Left renal cortex interstitium (tissue), 4 donors: ENCODE measurements around the gene ZNF677. TPM values are rescaled to one million over a fixed set of nuclear protein-coding genes. Genes with fewer than 3 reads are reported as not detected.
A peak's percentile ranks its signal among the peaks of the same experiment; 100 is the strongest.
"Not testable (repeated sequence)": the region's sequence is repeated elsewhere in the genome, so short reads cannot be mapped to it uniquely, and the experiment has no call there.

ENCODE experiments used
- DNase-seq, 4 donors: peaks; one replicate each; pipeline ENCODE4 v3.0.0-alpha.2; 2013; ENCODE audit warnings: low read depth in 4 of 4, low spot score in 2 of 4, missing footprints in 1 of 4
- polyA plus RNA-seq, 4 donors: library from polyadenylated mRNA; unstranded; fragments of 120-200 nt; gene quantifications; one replicate each; pipeline ENCODE4 v1.2.1, GENCODE V29; 2013; ENCODE audit not compliant: insufficient read length in 4 of 4

Gene ZNF677
- polyA plus RNA-seq, 4 donors = 45.6 to 53.5 (median 49.5) TPM

DNA sequence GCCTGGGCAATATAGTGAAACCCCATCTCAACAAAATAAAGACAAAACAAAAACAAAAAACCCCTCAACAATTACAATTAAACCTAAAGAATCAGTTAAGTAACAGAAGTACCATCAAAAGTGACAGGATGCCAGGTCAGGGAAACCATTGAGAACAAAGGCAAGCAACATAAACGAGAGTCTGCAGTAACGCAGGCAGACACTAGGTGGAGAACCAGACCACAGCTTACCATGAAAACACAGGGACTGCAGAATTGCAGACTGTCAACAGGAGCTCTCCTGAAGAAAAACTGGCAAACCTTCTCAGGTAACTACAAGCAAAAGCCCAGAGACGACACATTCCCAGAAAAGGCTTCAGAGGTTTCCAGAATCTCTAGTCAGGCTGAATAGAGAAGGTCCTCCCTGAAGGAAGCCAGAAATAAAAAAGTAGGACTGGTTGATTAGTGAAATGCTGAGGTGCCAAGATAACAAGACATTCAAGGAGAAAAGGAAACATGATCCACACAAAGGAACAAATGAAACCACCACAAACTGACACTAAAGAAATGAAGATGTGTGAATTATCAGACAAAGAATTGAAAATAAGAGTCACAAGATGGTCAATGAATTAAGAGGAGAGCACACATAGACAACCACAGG is 59.3 kb downstream of the ZNF677 start:
- DNase-seq = peak in 3 of 4 donors; percentile 67 to 83 (median 72)

GRCh38 chr19:53193535-53194222 is 61.0 kb downstream of the ZNF677 start:
- DNase-seq = no peak

GRCh38 chr19:53192771-53193534 is 61.7 kb downstream of the ZNF677 start, which contains the start of gene ZNF665:
TSS of gene ZNF665 (minus strand) at chr19:53193358. CDS start at chr19:53182898, 10,460 bp downstream.
- peak in 3 of 4 donors; percentile 64 to 80 (median 73) for DNase-seq

- DNase-seq = no peak
Observed at GRCh38 chr19:53190253-53190652, 64.4 kb downstream of the ZNF677 start.

DNA sequence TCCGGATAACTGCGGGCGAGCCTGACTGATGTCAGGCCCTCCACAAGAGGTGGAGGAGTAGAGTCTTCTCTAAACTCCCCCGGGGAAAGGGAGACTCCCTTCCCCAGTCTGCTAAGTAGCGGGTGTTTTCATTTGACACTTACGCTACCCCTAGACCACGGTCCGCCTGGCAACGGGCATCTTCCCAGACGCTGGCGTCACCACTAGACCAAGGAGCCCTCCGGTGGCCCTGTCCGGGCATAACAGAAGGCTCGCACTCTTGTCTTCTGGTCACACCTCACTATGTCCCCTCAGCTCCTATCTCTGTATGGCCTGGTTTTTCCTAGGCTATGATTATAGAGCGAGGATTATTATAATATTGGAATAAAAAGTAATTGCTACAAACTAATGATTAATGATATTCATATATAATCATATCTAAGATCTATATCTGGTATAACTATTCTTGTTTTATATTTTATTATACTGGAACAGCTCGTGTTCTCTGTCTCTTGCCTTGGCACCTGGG is 64.9 kb downstream of the ZNF677 start:
- DNase-seq = not testable (repeated sequence)

Other genes with a start within 250 kb of the ZNF677 start
- under 1 TPM; 0.08 to 0.21 (median 0.10) TPM for gene ERVV-1, start 241.0 kb downstream of the ZNF677 start, polyA plus RNA-seq
- gene ERVV-2, start 210.1 kb downstream of the ZNF677 start, polyA plus RNA-seq = under 1 TPM in 1 of 4 donors, not detected in 3; 0.17 TPM
- 10 to 100 TPM; 29.5 to 90.9 (median 48.3) TPM for gene ZNF160, start 151.5 kb downstream of the ZNF677 start, polyA plus RNA-seq
- 10 to 100 TPM; 18.7 to 28.2 (median 22.1) TPM for gene ZNF415, start 122.0 kb downstream of the ZNF677 start, polyA plus RNA-seq
- gene ZNF347, start 95.8 kb downstream of the ZNF677 start, polyA plus RNA-seq = 10 to 100 TPM in 3 of 4 donors, 1 to 10 TPM in 1; 9.7 to 16.9 (median 12.0) TPM
- 10 to 100 TPM in 1 of 4 donors, 1 to 10 TPM in 3; 6.3 to 12.9 (median 9.1) TPM for gene ZNF665, start 61.5 kb downstream of the ZNF677 start, polyA plus RNA-seq
- under 1 TPM in 2 of 4 donors, not detected in 2; 0.17 to 0.33 TPM for gene VN1R2, start 3.4 kb upstream of the ZNF677 start, polyA plus RNA-seq
- gene VN1R4, start 12.8 kb upstream of the ZNF677 start, polyA plus RNA-seq = not detected
- gene ZNF845, start 78.9 kb upstream of the ZNF677 start, polyA plus RNA-seq = 10 to 100 TPM in 1 of 4 donors, 1 to 10 TPM in 3; 7.5 to 10.8 (median 9.0) TPM
- gene ZNF525, start 110.8 kb upstream of the ZNF677 start, polyA plus RNA-seq = 10 to 100 TPM in 3 of 4 donors, 1 to 10 TPM in 1; 9.4 to 14.3 (median 11.9) TPM
- 10 to 100 TPM; 10.2 to 15.7 (median 12.7) TPM for gene ZNF765, start 140.3 kb upstream of the ZNF677 start, polyA plus RNA-seq
- 10 to 100 TPM; 10.7 to 17.4 (median 14.7) TPM for gene ZNF761, start 177.1 kb upstream of the ZNF677 start, polyA plus RNA-seq
- 1 to 10 TPM; 6.6 to 8.0 (median 6.9) TPM for gene ZNF813, start 212.9 kb upstream of the ZNF677 start, polyA plus RNA-seq